Mesenchymal stem cell (in vitro differentiated cells and primary cell): ENCODE measurements around the gene ZNF79.

ENCODE experiments used
- DNase-seq: peaks from one replicate; pipeline ENCODE4 v3.0.0-alpha.2; 2013
- H2AFZ ChIP-seq: one replicate; pipeline ENCODE4 v1.6.1; 2013; ENCODE audit warnings: low read depth, mild to moderate bottlenecking, control low read depth, inconsistent platforms, low read length, moderate library complexity
- H2AK5ac ChIP-seq: 2 replicates; pipeline ENCODE4 v1.6.1; 2013; ENCODE audit warnings: low read length, moderate library complexity, mild to moderate bottlenecking, inconsistent platforms; ENCODE audit not compliant: severe bottlenecking
- H2BK120ac ChIP-seq: one replicate; pipeline ENCODE4 v1.6.1; 2013; ENCODE audit warnings: low read depth, mild to moderate bottlenecking, inconsistent platforms, low read length, moderate library complexity
- H2BK12ac ChIP-seq, 2 experiments: one replicate each; pipeline ENCODE4 v1.6.1; 2013; ENCODE audit warnings: inconsistent platforms in 2 of 2, low read length in 2 of 2, mild to moderate bottlenecking in 2 of 2, moderate library complexity in 2 of 2, control low read depth in 1 of 2
- H2BK15ac ChIP-seq: one replicate; pipeline ENCODE4 v1.6.1; 2013; ENCODE audit warnings: mild to moderate bottlenecking, low read depth, inconsistent platforms; ENCODE audit not compliant: poor library complexity, severe bottlenecking
- H2BK5ac ChIP-seq: 2 replicates; pipeline ENCODE4 v1.6.1; 2013; ENCODE audit warnings: low read depth, mild to moderate bottlenecking, low read length, control low read depth, inconsistent platforms; ENCODE audit not compliant: poor library complexity, severe bottlenecking
- H3K14ac ChIP-seq, 2 experiments: one replicate each; pipeline ENCODE4 v1.6.1; 2013; ENCODE audit warnings: inconsistent platforms in 2 of 2, low read length in 2 of 2, control low read depth in 1 of 2, mild to moderate bottlenecking in 1 of 2, moderate library complexity in 1 of 2
- H3K18ac ChIP-seq, 2 experiments: one replicate each; pipeline ENCODE4 v1.6.1; 2013; ENCODE audit warnings: inconsistent platforms in 2 of 2, low read length in 2 of 2, control low read depth in 1 of 2, low read depth in 1 of 2, mild to moderate bottlenecking in 1 of 2
- H3K23ac ChIP-seq, 2 experiments: one replicate each; pipeline ENCODE4 v1.6.1; 2013; ENCODE audit warnings: inconsistent platforms in 2 of 2, low read length in 2 of 2, mild to moderate bottlenecking in 2 of 2, moderate library complexity in 2 of 2, control low read depth in 1 of 2
- H3K27ac ChIP-seq: 2 replicates; pipeline ENCODE4 v1.5.1; 2013; ENCODE audit warnings: mild to moderate bottlenecking, moderate library complexity, low read length, control low read depth, inconsistent platforms; ENCODE audit not compliant: poor library complexity, severe bottlenecking
- H3K27me3 ChIP-seq, 2 experiments: 2 replicates each; pipeline versions ENCODE4 v1.6.1 to v1.7.0; 2013; ENCODE audit warnings: low read length in 2 of 2, mild to moderate bottlenecking in 2 of 2, moderate library complexity in 2 of 2, control low read depth in 1 of 2, inconsistent platforms in 1 of 2; ENCODE audit not compliant: control insufficient read depth in 1 of 2, insufficient read depth in 1 of 2
- H3K36me3 ChIP-seq, 2 experiments: 2 replicates each; pipeline versions ENCODE4 v1.6.1 to v1.7.0; 2013; ENCODE audit warnings: low read length in 2 of 2, control low read depth in 1 of 2, inconsistent platforms in 1 of 2, low read depth in 1 of 2, mild to moderate bottlenecking in 1 of 2; ENCODE audit not compliant: insufficient read depth in 2 of 2, control insufficient read depth in 1 of 2
- H3K4ac ChIP-seq, 2 experiments: one replicate each; pipeline ENCODE4 v1.6.1; 2013; ENCODE audit warnings: inconsistent platforms in 2 of 2, low read length in 2 of 2, mild to moderate bottlenecking in 2 of 2, moderate library complexity in 2 of 2, control low read depth in 1 of 2, low read depth in 1 of 2
- H3K4me1 ChIP-seq: 2 replicates; pipeline ENCODE4 v1.6.1; 2013; ENCODE audit warnings: low read depth, low read length, control low read depth; ENCODE audit not compliant: control insufficient read depth, insufficient read depth
- H3K4me2 ChIP-seq: 2 replicates; pipeline ENCODE4 v1.6.1; 2013; ENCODE audit warnings: low read length, mild to moderate bottlenecking, inconsistent platforms; ENCODE audit not compliant: poor library complexity, severe bottlenecking
- H3K4me3 ChIP-seq, 2 experiments: 2 replicates each; pipeline versions ENCODE4 v1.5.1 to v1.7.0; 2013; ENCODE audit warnings: low read length in 2 of 2, mild to moderate bottlenecking in 2 of 2, control low read depth in 1 of 2, low read depth in 1 of 2; ENCODE audit not compliant: insufficient read depth in 1 of 2
- H3K79me1 ChIP-seq: replicated peaks from 2 replicates; pipeline ENCODE4 v1.6.1; 2013; ENCODE audit warnings: mild to moderate bottlenecking, control low read depth, low read length, inconsistent platforms; ENCODE audit not compliant: poor library complexity, severe bottlenecking
- H3K9ac ChIP-seq: 2 replicates; pipeline ENCODE4 v1.7.0; 2013; ENCODE audit warnings: mild to moderate bottlenecking, low read length, moderate library complexity
- H3K9me3 ChIP-seq: 2 replicates; pipeline ENCODE4 v1.7.0; 2013; ENCODE audit warnings: mild to moderate bottlenecking, low read length; ENCODE audit not compliant: control insufficient read depth
- H4K8ac ChIP-seq: one replicate; pipeline ENCODE4 v1.6.1; 2013; ENCODE audit warnings: inconsistent platforms, mild to moderate bottlenecking, low read length, moderate library complexity
- H4K91ac ChIP-seq: one replicate; pipeline ENCODE4 v1.6.1; 2013; ENCODE audit warnings: mild to moderate bottlenecking, low read length, inconsistent platforms
- WGBS: methylation state at CpG from one replicate; pipeline ENCODE4 v1.1.7; 2013; ENCODE audit warnings: mixed read lengths; 5-methylcytosine and 5-hydroxymethylcytosine counted together

ZNF79 gene

DNA sequence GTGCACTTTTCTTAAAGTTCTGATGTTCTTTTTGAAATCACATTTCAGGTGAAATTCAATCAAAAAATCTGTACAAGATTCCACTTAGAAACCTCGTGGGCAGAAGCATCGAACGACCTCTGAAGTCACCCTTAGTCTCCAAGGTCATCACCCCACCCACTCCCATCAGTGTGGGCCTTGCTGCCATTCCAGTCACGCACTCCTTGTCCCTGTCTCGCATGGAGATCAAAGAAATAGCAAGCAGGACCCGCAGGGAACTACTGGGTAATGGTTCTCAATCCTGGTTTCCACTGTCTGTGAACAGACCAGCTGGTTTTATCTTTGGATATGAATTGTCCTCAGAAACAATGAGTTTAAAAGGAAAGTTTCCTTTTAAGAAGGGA, 35.3 kb upstream of the ZNF79 start:
- no peak overlapping the region for H2AFZ ChIP-seq
- WGBS, result 63% methylated on average over 6 of the region's 6 CpGs

DNA sequence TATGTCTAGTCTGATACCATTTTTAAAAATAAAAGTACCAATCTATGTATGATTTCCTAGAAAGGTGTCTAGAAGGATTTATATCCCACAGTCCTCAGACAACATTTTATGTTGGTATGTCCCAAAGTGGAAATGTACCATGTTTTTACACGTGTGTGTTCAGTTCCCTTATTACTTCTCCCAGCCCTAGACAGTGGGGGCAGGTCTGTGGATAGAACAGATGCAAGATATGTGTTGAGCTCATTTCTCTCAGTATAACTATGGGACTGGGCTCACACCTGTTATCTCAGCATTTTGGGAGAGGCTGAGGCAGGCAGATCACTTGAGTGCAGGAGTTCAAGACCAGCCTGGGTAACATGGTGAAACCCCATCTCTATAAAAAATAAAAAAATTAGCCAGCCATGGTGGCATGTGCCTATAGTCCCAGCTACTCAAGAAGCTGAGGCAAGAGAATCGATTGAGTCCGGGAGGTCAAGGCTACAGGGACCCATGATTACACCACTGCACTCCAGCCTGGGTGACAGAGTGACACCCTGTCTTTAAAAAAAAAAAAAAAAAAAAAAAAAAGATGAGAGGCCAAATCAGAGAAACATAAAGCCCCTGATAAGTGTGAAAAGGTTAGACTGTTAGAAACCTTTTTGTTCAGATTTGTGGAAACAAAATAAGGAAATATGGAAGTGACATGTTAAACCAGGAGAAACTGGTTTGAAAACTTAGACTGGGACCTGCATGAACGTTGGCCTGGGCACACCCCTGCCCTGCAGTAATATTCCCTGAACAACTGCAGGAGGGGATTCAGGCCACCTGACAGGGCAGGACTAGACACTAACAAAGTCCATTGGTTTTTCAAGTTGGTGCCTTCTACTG, 34.6 kb upstream of the ZNF79 start:
- H3K27me3 ChIP-seq, result peaks cover 12 to 89% of the 10 kb centered on the region in 2 experiments
- no peak overlapping the region for H2BK120ac ChIP-seq
- H2BK15ac ChIP-seq, result no peak overlapping the region
- H2AFZ ChIP-seq, result no peak overlapping the region
- H3K18ac ChIP-seq, result no peak overlapping the region
- no peaks in the 10 kb centered on the region for H3K79me1 ChIP-seq
- H3K4me2 ChIP-seq, result no peak overlapping the region
- no peak overlapping the region for H4K91ac ChIP-seq
- no peak overlapping the region for H3K4ac ChIP-seq
- H3K23ac ChIP-seq, result no peak overlapping the region
- no peak for DNase-seq
- H3K27ac ChIP-seq, result no peak overlapping the region
- no peaks in the 10 kb centered on the region for H3K9me3 ChIP-seq
- no peak overlapping the region for H2AK5ac ChIP-seq
- no peaks in the 10 kb centered on the region for H3K36me3 ChIP-seq
- H3K14ac ChIP-seq, result no peak overlapping the region
- no peak overlapping the region for H3K9ac ChIP-seq
- 53% methylated on average over 2 of the region's 4 CpGs for WGBS
- no peak overlapping the region for H4K8ac ChIP-seq
- no peak overlapping the region for H2BK12ac ChIP-seq
- H2BK5ac ChIP-seq, result no peak overlapping the region
- peaks cover 16% of the 10 kb centered on the region for H3K4me1 ChIP-seq
- no peak overlapping the region for H3K4me3 ChIP-seq

More for the DNA sequence above, 35.3 kb upstream of the ZNF79 start:
- Histone ChIP-seq H3K4me1 (peaks cover 20% of the 10 kb centered on the region), H3K23ac (no peak overlapping the region), H3K27me3 (peaks cover 18 to 89% of the 10 kb centered on the region in 2 experiments), H2AK5ac (no peak overlapping the region), H4K91ac (no peak overlapping the region), H2BK120ac (no peak overlapping the region), H3K79me1 (no peaks in the 10 kb centered on the region), H3K4ac (no peak overlapping the region), H4K8ac (no peak overlapping the region), H3K36me3 (no peaks in the 10 kb centered on the region), H2BK12ac (no peak overlapping the region), H3K4me3 (no peak overlapping the region), H3K9me3 (no peaks in the 10 kb centered on the region), H3K27ac (peak overlapping the region; percentile 57), H3K4me2 (peak overlapping the region; percentile 20), H3K9ac (peak overlapping the region; percentile 46), H2BK5ac (no peak overlapping the region), H2BK15ac (peak overlapping the region; percentile 30), H3K18ac (peak overlapping the region in 1 of 2 experiments; percentile 38), H3K14ac (no peak overlapping the region)
- DNase-seq, result peak; percentile 15

DNA sequence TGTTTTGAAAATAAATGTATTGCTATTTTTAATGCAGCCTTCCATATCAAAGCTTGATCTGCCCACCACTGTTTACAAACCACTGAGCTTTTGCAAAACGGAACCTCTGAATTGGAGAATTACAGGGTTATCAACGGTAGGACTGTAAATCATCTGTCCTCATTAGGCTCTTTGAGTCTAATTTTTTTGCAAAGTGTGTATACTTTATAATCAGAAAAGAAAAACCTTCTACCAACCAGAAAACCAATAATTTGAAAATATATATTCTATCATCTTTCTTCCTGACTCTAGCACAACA, 34.0 kb upstream of the ZNF79 start:
- no peak overlapping the region for H3K4me3 ChIP-seq
- H3K4me2 ChIP-seq, result no peak overlapping the region
- no peak overlapping the region for H3K14ac ChIP-seq
- H4K91ac ChIP-seq, result no peak overlapping the region
- peaks cover 10 to 89% of the 10 kb centered on the region in 2 experiments for H3K27me3 ChIP-seq
- no peak overlapping the region for H2AFZ ChIP-seq
- H4K8ac ChIP-seq, result no peak overlapping the region
- H3K36me3 ChIP-seq, result no peaks in the 10 kb centered on the region
- 50% methylated on average over 1 of the region's 2 CpGs for WGBS
- H3K27ac ChIP-seq, result no peak overlapping the region
- H3K9ac ChIP-seq, result no peak overlapping the region
- no peak overlapping the region for H2AK5ac ChIP-seq
- H2BK5ac ChIP-seq, result no peak overlapping the region
- H2BK120ac ChIP-seq, result no peak overlapping the region
- no peaks in the 10 kb centered on the region for H3K9me3 ChIP-seq
- H3K18ac ChIP-seq, result no peak overlapping the region
- H3K4ac ChIP-seq, result no peak overlapping the region
- no peak for DNase-seq
- H3K79me1 ChIP-seq, result no peaks in the 10 kb centered on the region
- H2BK12ac ChIP-seq, result no peak overlapping the region
- H2BK15ac ChIP-seq, result no peak overlapping the region
- H3K4me1 ChIP-seq, result peaks cover 14% of the 10 kb centered on the region
- no peak overlapping the region for H3K23ac ChIP-seq

DNA sequence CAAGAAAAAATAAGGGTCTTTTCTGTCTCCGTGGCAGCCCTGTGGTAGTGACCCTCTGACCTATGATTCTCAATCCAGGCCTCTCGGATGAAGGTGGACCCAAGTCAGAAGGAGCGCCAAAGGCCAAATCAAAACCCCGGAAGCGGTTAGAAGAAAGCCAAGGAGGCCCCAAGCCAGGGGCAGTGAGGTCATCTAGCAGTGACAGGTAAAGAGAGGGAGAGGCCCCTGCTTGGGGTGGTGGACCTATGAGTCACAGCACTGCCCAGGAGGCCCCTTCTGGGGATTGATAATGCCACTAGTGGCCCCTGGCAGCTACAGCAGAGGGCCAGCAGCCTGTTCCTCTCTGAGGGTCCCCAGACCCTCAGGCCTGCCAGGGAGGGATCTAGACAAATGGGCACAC, 33.6 kb upstream of the ZNF79 start:
- Histone ChIP-seq H3K4ac (no peak overlapping the region), H4K91ac (no peak overlapping the region), H2BK15ac (no peak overlapping the region), H3K18ac (no peak overlapping the region), H2BK5ac (no peak overlapping the region), H2BK120ac (no peak overlapping the region), H3K36me3 (no peaks in the 10 kb centered on the region), H2BK12ac (no peak overlapping the region), H3K27ac (no peak overlapping the region), H3K9me3 (no peaks in the 10 kb centered on the region), H3K9ac (no peak overlapping the region), H3K4me3 (no peak overlapping the region), H2AK5ac (no peak overlapping the region), H3K4me1 (peaks cover 12% of the 10 kb centered on the region), H3K79me1 (no peaks in the 10 kb centered on the region), H4K8ac (no peak overlapping the region), H3K23ac (no peak overlapping the region), H3K4me2 (no peak overlapping the region), H3K14ac (no peak overlapping the region), H3K27me3 (peaks cover 10 to 89% of the 10 kb centered on the region in 2 experiments), H2AFZ (no peak overlapping the region)
- 81% methylated on average over 5 of the region's 5 CpGs for WGBS
- DNase-seq, result no peak
